Progenitor cell of endocrine pancreas (in vitro differentiated cells): ENCODE data around the gene HDAC5. TPM values are rescaled to one million over a fixed set of nuclear protein-coding genes. Genes with fewer than 3 reads are reported as not detected.
"Not testable (repeated sequence)": the region's sequence is repeated elsewhere in the genome, so short reads cannot be mapped to it uniquely, and the experiment has no call there.

Experiments used
- DNase-seq: peaks from one replicate; pipeline ENCODE4 v3.0.0; 2021; ENCODE audit warnings: low spot score; ENCODE audit not compliant: unreplicated experiment
- H3K27ac Mint-ChIP-seq: 2 replicates; pipeline ENCODE4 v1.8.0; 2021; ENCODE audit warnings: mild to moderate bottlenecking, moderate library complexity, mixed read lengths
- H3K27me3 Mint-ChIP-seq: 2 replicates; pipeline ENCODE4 v1.8.0; 2021; ENCODE audit warnings: mixed read lengths
- H3K36me3 Mint-ChIP-seq: 2 replicates; pipeline ENCODE4 v1.8.0; 2022; ENCODE audit warnings: mixed read lengths; ENCODE audit not compliant: insufficient read depth
- H3K4me1 Mint-ChIP-seq: 2 replicates; pipeline ENCODE4 v1.8.0; 2021; ENCODE audit warnings: low read depth, mixed read lengths
- H3K4me3 Mint-ChIP-seq: 2 replicates; pipeline ENCODE4 v1.8.0; 2021; ENCODE audit warnings: low read depth, mild to moderate bottlenecking, moderate library complexity, mixed read lengths
- H3K9me3 Mint-ChIP-seq: 2 replicates; pipeline ENCODE4 v1.8.0; 2021; ENCODE audit warnings: low read depth, mixed read lengths
- total RNA-seq: library from RNA; stranded (reverse); gene quantifications from 2 replicates; pipeline ENCODE4 v1.2.1, GENCODE V29; 2021
- TF ChIP-seq, protein P1 (sequence below): fragments of 200-600 bp; sonication (generic); IDR thresholded peaks from one replicate; pipeline ENCODE4 v1.5.0; 2021; ENCODE audit warnings: antibody characterized with exemption, mild to moderate bottlenecking; ENCODE audit not compliant: unreplicated experiment

HDAC5 gene
- total RNA-seq, 1 donor from 2014 or later, result 41.3 TPM

DNA sequence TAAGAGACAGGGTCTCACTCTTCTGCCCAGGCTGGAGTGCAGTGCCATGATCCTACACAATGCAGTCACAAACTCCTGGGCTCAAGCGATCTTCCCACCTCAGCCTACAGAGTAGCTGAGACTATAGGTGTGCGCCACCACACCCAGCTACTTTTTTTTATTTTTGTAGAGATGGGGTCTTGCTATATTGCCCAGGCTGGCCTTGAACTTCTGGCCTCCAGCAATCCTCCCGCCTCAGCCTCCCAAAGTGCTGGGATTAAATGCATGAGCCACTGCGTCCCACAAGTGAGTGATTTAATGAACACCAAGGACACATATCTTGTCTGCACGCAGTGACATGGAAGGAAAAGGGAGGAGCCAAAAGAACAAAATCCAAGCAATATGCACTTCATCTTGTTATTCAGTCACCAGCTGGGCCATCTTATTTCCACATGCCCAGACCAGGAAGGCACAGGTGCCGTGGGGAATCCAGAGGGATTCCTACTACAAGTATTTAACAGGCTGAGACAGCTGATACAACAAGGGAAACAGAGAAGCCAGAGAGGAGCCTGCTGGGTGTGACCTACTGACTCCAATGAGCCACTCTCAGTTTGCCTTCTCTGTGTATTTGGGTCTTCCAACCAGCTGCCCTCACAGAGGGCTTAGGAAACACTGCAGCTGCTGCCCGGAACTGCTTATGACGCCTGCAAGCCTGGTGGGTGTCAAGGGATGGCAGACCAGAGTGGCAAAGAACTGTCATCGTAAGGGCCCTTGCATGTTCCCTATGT is 74.0 kb downstream of the HDAC5 start:
- Mint-ChIP-seq H3K4me1 (no peaks in the 10 kb centered on the region), H3K9me3 (no peaks in the 10 kb centered on the region), H3K27me3 (no peaks in the 10 kb centered on the region), H3K4me3 (no peak overlapping the region), H3K27ac (no peak overlapping the region), H3K36me3 (peaks cover 11% of the 10 kb centered on the region)
- TF ChIP-seq, protein P1, sequence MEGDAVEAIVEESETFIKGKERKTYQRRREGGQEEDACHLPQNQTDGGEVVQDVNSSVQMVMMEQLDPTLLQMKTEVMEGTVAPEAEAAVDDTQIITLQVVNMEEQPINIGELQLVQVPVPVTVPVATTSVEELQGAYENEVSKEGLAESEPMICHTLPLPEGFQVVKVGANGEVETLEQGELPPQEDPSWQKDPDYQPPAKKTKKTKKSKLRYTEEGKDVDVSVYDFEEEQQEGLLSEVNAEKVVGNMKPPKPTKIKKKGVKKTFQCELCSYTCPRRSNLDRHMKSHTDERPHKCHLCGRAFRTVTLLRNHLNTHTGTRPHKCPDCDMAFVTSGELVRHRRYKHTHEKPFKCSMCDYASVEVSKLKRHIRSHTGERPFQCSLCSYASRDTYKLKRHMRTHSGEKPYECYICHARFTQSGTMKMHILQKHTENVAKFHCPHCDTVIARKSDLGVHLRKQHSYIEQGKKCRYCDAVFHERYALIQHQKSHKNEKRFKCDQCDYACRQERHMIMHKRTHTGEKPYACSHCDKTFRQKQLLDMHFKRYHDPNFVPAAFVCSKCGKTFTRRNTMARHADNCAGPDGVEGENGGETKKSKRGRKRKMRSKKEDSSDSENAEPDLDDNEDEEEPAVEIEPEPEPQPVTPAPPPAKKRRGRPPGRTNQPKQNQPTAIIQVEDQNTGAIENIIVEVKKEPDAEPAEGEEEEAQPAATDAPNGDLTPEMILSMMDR, result no peak
- no peak for DNase-seq

DNA sequence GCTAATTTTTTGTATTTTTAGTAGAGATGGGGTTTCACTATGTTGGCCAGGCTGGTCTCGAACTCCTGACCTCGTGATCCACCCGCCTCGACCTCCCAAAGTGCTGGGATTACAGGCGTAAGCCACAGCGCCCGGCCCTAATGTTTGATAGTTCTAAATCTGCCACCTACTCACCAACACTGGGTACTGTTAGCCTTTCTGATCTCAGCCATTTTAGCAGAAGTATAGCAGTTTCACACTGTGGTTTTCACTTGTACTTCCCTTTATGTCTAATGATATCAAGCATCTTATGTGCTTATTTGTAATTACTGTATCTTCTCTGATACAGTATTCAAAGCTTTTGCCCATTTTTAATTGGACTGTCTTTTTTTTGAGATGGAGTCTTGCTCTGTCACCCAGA is 76.5 kb downstream of the HDAC5 start:
- H3K27me3 Mint-ChIP-seq, H3K4me1 Mint-ChIP-seq, H3K9me3 Mint-ChIP-seq, H3K36me3 Mint-ChIP-seq, H3K27ac Mint-ChIP-seq, H3K4me3 Mint-ChIP-seq, DNase-seq: not testable (repeated sequence)

DNA sequence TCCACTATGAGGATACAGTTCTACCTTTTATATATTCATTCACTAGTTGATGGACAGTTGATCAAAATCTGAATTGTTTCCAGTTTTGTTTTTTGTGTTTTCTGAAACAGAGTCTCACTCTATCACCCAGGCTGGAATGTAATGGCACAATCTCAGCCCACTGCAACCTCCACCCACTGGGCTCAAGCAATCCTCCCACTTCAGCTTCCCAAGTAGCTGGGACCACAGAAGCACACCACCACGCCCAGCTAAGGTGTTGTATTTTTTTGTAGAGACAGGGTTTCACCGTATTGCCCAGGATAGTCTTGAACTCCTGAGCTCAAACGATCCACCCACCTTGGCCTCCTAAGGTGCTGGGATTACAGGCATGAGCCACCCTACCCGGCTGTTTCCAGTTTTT is 78.0 kb downstream of the HDAC5 start:
- peaks cover 4% of the 10 kb centered on the region for H3K4me1 Mint-ChIP-seq
- H3K27ac Mint-ChIP-seq, result no peak overlapping the region
- no peak for DNase-seq
- TF ChIP-seq, protein P1, result no peak
- H3K9me3 Mint-ChIP-seq, result no peaks in the 10 kb centered on the region
- no peak overlapping the region for H3K4me3 Mint-ChIP-seq
- H3K27me3 Mint-ChIP-seq, result no peaks in the 10 kb centered on the region
- peaks cover 7% of the 10 kb centered on the region for H3K36me3 Mint-ChIP-seq

DNA sequence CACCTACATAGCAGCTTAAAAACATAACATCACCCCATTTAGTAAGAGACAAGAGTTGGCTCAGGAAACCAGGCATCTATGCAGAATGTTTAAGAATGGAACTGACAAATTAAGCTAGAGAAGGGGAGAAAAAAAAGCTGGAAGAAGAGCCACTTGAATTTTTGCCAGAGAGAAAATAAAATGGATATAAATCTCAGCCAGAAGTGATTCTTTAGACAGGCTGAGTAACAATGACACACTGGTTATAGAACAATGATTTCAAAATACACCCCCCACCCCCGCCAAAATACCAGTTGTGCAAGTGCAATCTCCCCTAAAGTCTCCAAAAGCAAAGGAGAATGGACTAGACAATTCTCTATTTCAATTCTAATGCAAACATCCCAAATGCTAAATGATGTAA is 79.4 kb downstream of the HDAC5 start:
- no peaks in the 10 kb centered on the region for H3K27me3 Mint-ChIP-seq
- H3K36me3 Mint-ChIP-seq, result peaks cover 8% of the 10 kb centered on the region
- no peak overlapping the region for H3K4me3 Mint-ChIP-seq
- TF ChIP-seq, protein P1, result no peak
- no peak for DNase-seq
- H3K4me1 Mint-ChIP-seq, result peaks cover 4% of the 10 kb centered on the region
- H3K9me3 Mint-ChIP-seq, result no peaks in the 10 kb centered on the region
- H3K27ac Mint-ChIP-seq, result no peak overlapping the region

DNA sequence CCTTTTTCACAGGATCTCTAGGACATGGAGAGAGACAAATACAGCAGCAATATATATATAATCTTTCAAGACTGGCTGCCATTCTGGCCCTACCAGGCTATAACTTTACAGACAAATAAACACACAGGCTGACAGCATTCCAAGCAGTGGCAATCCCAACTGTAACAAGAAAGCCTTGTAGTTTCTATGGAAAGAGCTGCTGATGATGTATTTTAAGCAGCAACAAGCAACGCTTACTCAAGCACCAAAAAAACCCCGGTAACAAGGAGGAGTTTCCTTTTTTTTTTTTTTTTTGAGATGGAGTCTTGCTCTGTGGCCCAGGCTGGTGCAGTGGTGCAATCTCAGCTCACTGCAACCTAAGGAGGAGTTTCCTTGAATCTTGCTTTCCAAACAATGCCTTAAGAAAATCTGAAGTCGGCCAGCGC is 80.2 kb downstream of the HDAC5 start:
- H3K4me1 Mint-ChIP-seq, result peaks cover 4% of the 10 kb centered on the region
- H3K36me3 Mint-ChIP-seq, result peaks cover 7% of the 10 kb centered on the region
- no peaks in the 10 kb centered on the region for H3K27me3 Mint-ChIP-seq

More for the DNA sequence above, 80.2 kb downstream of the HDAC5 start:
- H3K9me3 Mint-ChIP-seq, result no peaks in the 10 kb centered on the region
- DNase-seq, result no peak
- H3K27ac Mint-ChIP-seq, result peak overlapping the region; percentile 63
- H3K4me3 Mint-ChIP-seq, result no peak overlapping the region
- TF ChIP-seq, protein P1, result no peak
